HepG2 (cell line): ENCODE measurements around the gene FAM131A. TPM values are rescaled to one million over a fixed set of nuclear protein-coding genes. Genes with fewer than 3 reads are reported as not detected.
A peak's percentile ranks its signal among the peaks of the same experiment; 100 is the strongest.

Experiments used
- ATAC-seq: fragments of 200-7000 bp; cut with Tn5 transposase; 3 replicates; pipeline ENCODE4 v1.9.1; 2020; ENCODE audit warnings: mild to moderate bottlenecking, moderate library complexity
- BruUV-seq: library from RNA; stranded (reverse); fragments of 400-500 nt; replicated peaks from 2 replicates; lab custom pipeline; 2021; lab: Mats Ljungman, UMichigan
- CTCF ChIA-PET: fragments of 300-600 bp; formaldehyde crosslinking; extraction: SDS; loops from one replicate; lab custom pipeline; 2021; ENCODE audit warnings: low total read pairs, inconsistent platforms, low intra/inter-chr PET ratio; lab: Yijun Ruan, JAX
- POLR2A ChIA-PET: fragments of 350-600 bp; sonication (Branson Sonifier 250); formaldehyde crosslinking; loops from one replicate; lab custom pipeline; 2020; ENCODE audit warnings: antibody characterized with exemption, inconsistent platforms; lab: Yijun Ruan, JAX
- DNase-seq: peaks from one replicate; pipeline ENCODE4 v3.0.0-alpha.2; 2015; ENCODE audit warnings: low spot score
- FAIRE-seq: peaks from 3 replicates; lab custom pipeline; 2011; peaks lifted over from hg19 to GRCh38; lab: Jason Lieb, UNC
- H2AFZ ChIP-seq: one replicate; pipeline ENCODE4 v1.6.1; 2011; ENCODE audit warnings: low read length, inconsistent platforms
- H3K27ac ChIP-seq: fragments of 300-600 bp; 3 replicates; pipeline ENCODE4 v1.8.0; 2011; ENCODE audit warnings: mixed run types, mild to moderate bottlenecking, mixed read lengths, low read length, inconsistent platforms; ENCODE audit not compliant: insufficient read depth; ENCODE audit errors: extremely low read length
- H3K27me3 ChIP-seq, 2 experiments: fragments of 200-600 bp in 1 of 2; 2 replicates in 1 of 2; 3 replicates in 1 of 2; pipeline versions ENCODE4 v1.6.0 to v1.8.0; 2011; ENCODE audit warnings: low read length in 2 of 2, mild to moderate bottlenecking in 2 of 2, moderate library complexity in 2 of 2, inconsistent platforms in 1 of 2; ENCODE audit not compliant: insufficient read depth in 2 of 2, control insufficient read depth in 1 of 2
- H3K36me3 ChIP-seq, 2 experiments: fragments of 200-600 bp in 1 of 2; replicated peaks in 1 of 2; 2 replicates in 1 of 2; 3 replicates in 1 of 2; pipeline versions ENCODE4 v1.5.1 to v1.8.0; 2011; ENCODE audit warnings: low read length in 2 of 2, inconsistent platforms in 1 of 2; ENCODE audit not compliant: insufficient read depth in 2 of 2, control insufficient read depth in 1 of 2
- H3K4me1 ChIP-seq: 2 replicates; pipeline ENCODE4 v1.5.1; 2012; ENCODE audit warnings: low read length, inconsistent platforms; ENCODE audit not compliant: insufficient read depth
- H3K4me2 ChIP-seq: 2 replicates; pipeline ENCODE4 v1.6.0; 2011; ENCODE audit warnings: low read depth, low read length, inconsistent platforms
- H3K4me3 ChIP-seq, 3 experiments: fragments of 200-600 bp in 1 of 3; sonication (generic), shearing (Covaris generic) in 1 of 3; replicated peaks in 1 of 3; 2 replicates each; pipeline ENCODE4 v1.5.1; 2011 to 2016; ENCODE audit warnings: low read length in 3 of 3, inconsistent platforms in 2 of 3, low read depth in 2 of 3, mild to moderate bottlenecking in 2 of 3, control low read depth in 1 of 3, mixed read lengths in 1 of 3; ENCODE audit not compliant: insufficient read depth in 1 of 3
- H3K79me2 ChIP-seq: one replicate; pipeline ENCODE4 v1.6.1; 2011; ENCODE audit warnings: low read length, inconsistent platforms; ENCODE audit not compliant: insufficient read depth
- H3K9ac ChIP-seq: 2 replicates; pipeline ENCODE4 v1.6.0; 2011; ENCODE audit warnings: mild to moderate bottlenecking, low read depth, low read length, inconsistent platforms; ENCODE audit not compliant: insufficient read depth
- H3K9me3 ChIP-seq: 2 replicates; pipeline ENCODE4 v1.5.1; 2012; ENCODE audit warnings: mild to moderate bottlenecking, low read length
- H4K20me1 ChIP-seq: 2 replicates; pipeline ENCODE4 v1.6.0; 2011; ENCODE audit warnings: inconsistent platforms, mild to moderate bottlenecking, low read length, moderate library complexity; ENCODE audit not compliant: insufficient read depth
- BRF2 ChIP-seq: sonication (generic); formaldehyde crosslinking; IDR thresholded peaks from 2 replicates; pipeline ENCODE4 v1.8.1; 2022; ENCODE audit warnings: mild to moderate bottlenecking, missing genetic modification reagents
- MIER3 ChIP-seq: IDR thresholded peaks from 2 replicates; pipeline ENCODE4 v1.6.1; 2016; ENCODE audit warnings: missing compliant biosample characterization, borderline replicate concordance
- ONECUT2 ChIP-seq: sonication (generic); formaldehyde crosslinking; IDR thresholded peaks from 2 replicates; pipeline ENCODE4 v1.4.0; 2020; ENCODE audit warnings: missing genetic modification reagents
- PAF1 ChIP-seq: IDR thresholded peaks from 2 replicates; pipeline ENCODE4 v1.6.1; 2016; ENCODE audit warnings: missing genetic modification reagents, missing compliant biosample characterization
- PPARG ChIP-seq: conservative IDR thresholded peaks from 2 replicates; pipeline ENCODE4 v1.6.1; 2016; ENCODE audit warnings: missing biosample characterization, missing genetic modification reagents
- REL ChIP-seq: sonication (generic); formaldehyde crosslinking; conservative IDR thresholded peaks from 2 replicates; pipeline ENCODE4 v1.8.0; 2022; ENCODE audit warnings: mild to moderate bottlenecking, missing genetic modification reagents, moderate library complexity
- SAP130 ChIP-seq: IDR thresholded peaks from 2 replicates; pipeline ENCODE4 v1.6.1; 2016; ENCODE audit warnings: low read depth
- SETDB1 ChIP-seq: sonication (generic); formaldehyde crosslinking; IDR thresholded peaks from 2 replicates; pipeline ENCODE4 v1.5.1; 2020; ENCODE audit warnings: missing genetic modification reagents, mild to moderate bottlenecking, borderline replicate concordance
- SUZ12 ChIP-seq: fragments of 150-350 bp; IDR thresholded peaks from 2 replicates; pipeline ENCODE4 v1.6.1; 2014; ENCODE audit warnings: low read depth, low read length
- TBP ChIP-seq: sonication (generic); formaldehyde crosslinking; IDR thresholded peaks from 2 replicates; pipeline ENCODE4 v1.5.0; 2020; ENCODE audit warnings: missing genetic modification reagents
- YEATS2 ChIP-seq: sonication (generic); formaldehyde crosslinking; IDR thresholded peaks from 2 replicates; pipeline ENCODE4 v1.4.0; 2020; ENCODE audit warnings: missing genetic modification reagents, borderline replicate concordance
- ZNF12 ChIP-seq: sonication (generic); formaldehyde crosslinking; IDR thresholded peaks from 2 replicates; pipeline ENCODE4 v1.5.0; 2020; ENCODE audit warnings: missing genetic modification reagents
- ZNF17 ChIP-seq: sonication (generic); formaldehyde crosslinking; IDR thresholded peaks from 2 replicates; pipeline ENCODE4 v1.5.0; 2020; ENCODE audit warnings: mild to moderate bottlenecking, missing genetic modification reagents
- ZNF557 ChIP-seq: sonication (generic); formaldehyde crosslinking; IDR thresholded peaks from 2 replicates; pipeline ENCODE4 v1.4.0; 2020; ENCODE audit warnings: missing genetic modification reagents
- ZNF761 ChIP-seq: sonication (generic); formaldehyde crosslinking; conservative IDR thresholded peaks from 2 replicates; pipeline ENCODE4 v1.4.0; 2020; ENCODE audit warnings: mild to moderate bottlenecking, missing genetic modification reagents
- ZNF773 ChIP-seq: sonication (generic); formaldehyde crosslinking; IDR thresholded peaks from 2 replicates; pipeline ENCODE4 v1.4.0; 2020; ENCODE audit warnings: missing genetic modification reagents, borderline replicate concordance
- ZNF883 ChIP-seq: sonication (generic); formaldehyde crosslinking; IDR thresholded peaks from 2 replicates; pipeline ENCODE4 v1.5.1; 2020; ENCODE audit warnings: mild to moderate bottlenecking, missing genetic modification reagents; ENCODE audit errors: not compliant biosample characterization
- ZSCAN21 ChIP-seq: sonication (generic); formaldehyde crosslinking; IDR thresholded peaks from 2 replicates; pipeline ENCODE4 v1.8.0; 2022; ENCODE audit warnings: mild to moderate bottlenecking, missing genetic modification reagents, moderate library complexity, borderline replicate concordance
- ZSCAN22 ChIP-seq: sonication (generic); formaldehyde crosslinking; IDR thresholded peaks from 2 replicates; pipeline ENCODE4 v1.4.0; 2020; ENCODE audit warnings: mild to moderate bottlenecking, missing genetic modification reagents
- ZZZ3 ChIP-seq: sonication (generic); formaldehyde crosslinking; IDR thresholded peaks from 2 replicates; pipeline ENCODE4 v1.4.0; 2020; ENCODE audit warnings: missing genetic modification reagents, mild to moderate bottlenecking, borderline replicate concordance
- WGBS: methylation state at CpG from one replicate; pipeline ENCODE4 v1.1.6; 2017; ENCODE audit warnings: low lambda C conversion rate; 5-methylcytosine and 5-hydroxymethylcytosine counted together
- in situ Hi-C: cut with HindIII; loops from 2 replicates; pipeline ENCODE4 v1.10.0; 2017; ENCODE audit warnings: low pct_unique_long_range_greater_than_20kb; ENCODE audit not compliant: extremely low pct_ligation_motif_present
- intact Hi-C: fragments of 100-400 bp; cut with micrococcal nuclease; formaldehyde crosslinking; loops from one replicate; pipeline ENCODE4 v1.10.0; 2022; ENCODE audit not compliant: unreplicated experiment
- polyA plus RNA-seq, 8 experiments: library from polyadenylated mRNA; depleted of rRNA in 3 of 8; stranded (reverse) in 7 of 8; unstranded in 1 of 8; fragments of >200 nt; fragmentation: Illumina TruSeq in 4 of 8; extraction: Trizol in 4 of 8; gene quantifications; 2 replicates each; pipeline versions ENCODE4 v1.2.1 to v1.2.3, GENCODE V29; 2011 to 2016; ENCODE audit warnings: low read depth in 4 of 8, missing spikeins in 1 of 8, mixed read lengths in 1 of 8; ENCODE audit not compliant: insufficient read depth in 1 of 8
- total RNA-seq, 5 experiments: library from RNA; depleted of rRNA; stranded (reverse); fragments of >200 nt; fragmentation: Illumina TruSeq; extraction: Trizol; gene quantifications; 2 replicates each; pipeline ENCODE4 v1.2.3, GENCODE V29; 2016; ENCODE audit warnings: low read depth in 1 of 5
- TF ChIP-seq, protein P1 (sequence below): sonication (generic); formaldehyde crosslinking; IDR thresholded peaks from 2 replicates; pipeline ENCODE4 v1.5.0; 2020; ENCODE audit warnings: mild to moderate bottlenecking, missing genetic modification reagents

Gene FAM131A
- total and polyA plus RNA-seq, 2 of the 13 experiments (the other 11 are each of a cell fraction or from before 2014, with no cell fraction given) = 9.2 to 9.3 TPM

- CTCF ChIA-PET = no interaction called here
- TF ChIP-seq ZNF12 (CRISPR knock-in tag) (no peak; the same call in 1 of the 2 replicates), ONECUT2 (CRISPR knock-in tag) (no peak), SAP130 (CRISPR knock-in tag) (peak; percentile 90), ZZZ3 (CRISPR knock-in tag) (no peak; the same call in 1 of the 2 replicates), ZNF557 (CRISPR knock-in tag) (0 out of 2 replicates have a peak, but pooled peaks have one; percentile 12), MIER3 (CRISPR knock-in tag) (peak; percentile 30), ZNF773 (CRISPR knock-in tag) (peak; percentile 74; the same call in 1 of the 2 replicates), SUZ12 (no peak), TBP (CRISPR knock-in tag) (no peak), ZSCAN21 (CRISPR knock-in tag) (peak; percentile 83), ZNF761 (peak; percentile 59; the same call in 1 of the 2 replicates), ZSCAN22 (CRISPR knock-in tag) (peak; percentile 51; the same call in 1 of the 2 replicates), PPARG (CRISPR knock-in tag) (peak; percentile 90), ZNF883 (CRISPR knock-in tag) (peak; percentile 42), YEATS2 (CRISPR knock-in tag) (peak; percentile 89), PAF1 (CRISPR knock-in tag) (peak; percentile 93), SETDB1 (CRISPR knock-in tag) (no peak), REL (no peak), ZNF17 (CRISPR knock-in tag) (no peak), BRF2 (CRISPR knock-in tag) (peak; percentile 79; the same call in 1 of the 2 replicates)
- TF ChIP-seq, protein P1, sequence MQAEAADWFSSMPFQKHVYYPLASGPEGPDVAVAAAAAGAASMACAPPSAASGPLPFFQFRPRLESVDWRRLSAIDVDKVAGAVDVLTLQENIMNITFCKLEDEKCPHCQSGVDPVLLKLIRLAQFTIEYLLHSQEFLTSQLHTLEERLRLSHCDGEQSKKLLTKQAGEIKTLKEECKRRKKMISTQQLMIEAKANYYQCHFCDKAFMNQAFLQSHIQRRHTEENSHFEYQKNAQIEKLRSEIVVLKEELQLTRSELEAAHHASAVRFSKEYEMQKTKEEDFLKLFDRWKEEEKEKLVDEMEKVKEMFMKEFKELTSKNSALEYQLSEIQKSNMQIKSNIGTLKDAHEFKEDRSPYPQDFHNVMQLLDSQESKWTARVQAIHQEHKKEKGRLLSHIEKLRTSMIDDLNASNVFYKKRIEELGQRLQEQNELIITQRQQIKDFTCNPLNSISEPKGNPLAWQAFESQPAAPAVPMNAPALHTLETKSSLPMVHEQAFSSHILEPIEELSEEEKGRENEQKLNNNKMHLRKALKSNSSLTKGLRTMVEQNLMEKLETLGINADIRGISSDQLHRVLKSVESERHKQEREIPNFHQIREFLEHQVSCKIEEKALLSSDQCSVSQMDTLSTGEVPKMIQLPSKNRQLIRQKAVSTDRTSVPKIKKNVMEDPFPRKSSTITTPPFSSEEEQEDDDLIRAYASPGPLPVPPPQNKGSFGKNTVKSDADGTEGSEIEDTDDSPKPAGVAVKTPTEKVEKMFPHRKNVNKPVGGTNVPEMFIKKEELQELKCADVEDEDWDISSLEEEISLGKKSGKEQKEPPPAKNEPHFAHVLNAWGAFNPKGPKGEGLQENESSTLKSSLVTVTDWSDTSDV (CRISPR knock-in tag) = peak; percentile 65; the same call in 1 of the 2 replicates
Observed at GRCh38 chr3:184362668-184363546, 25.5 kb downstream of the FAM131A start.

More at GRCh38 chr3:184362668-184363546, 25.5 kb downstream of the FAM131A start:
- ATAC-seq (peak; percentile 81), FAIRE-seq (peak; percentile 93), DNase-seq (peak; percentile 98)
- Histone ChIP-seq H3K9me3 (no peaks in the 10 kb centered on the region), H3K27ac (peak overlapping the region; percentile 97), H2AFZ (no peak overlapping the region), H3K79me2 (peaks cover 31% of the 10 kb centered on the region), H4K20me1 (peaks cover 7% of the 10 kb centered on the region; the same call in 1 of the 2 replicates), H3K4me1 (peaks cover 55% of the 10 kb centered on the region), H3K27me3 (no peaks in the 10 kb centered on the region; a peak in 1 of 5 replicates), H3K4me2 (peak overlapping the region; percentile 100), H3K36me3 (peaks cover 14 to 27% of the 10 kb centered on the region in 2 experiments), H3K9ac (peak overlapping the region; percentile 97), H3K4me3 (peak overlapping the region; percentile 93 to 96 (median 96))
- in situ Hi-C loops = no loop called here
- POLR2A ChIA-PET = interaction anchor here (0.7 to 2.9 kb wide), 19 partner anchors 9 to 177 kb away, joined by 3 to 18 read pairs (median 4); partner anchors contain the start of genes ABCF3, CHRD and FAM131A
- BruUV-seq = TSS peak; percentile 52
- intact Hi-C loops = no loop called here
- 1% methylated on average over 13 of the region's 68 CpGs for WGBS
